Endothelial cell of umbilical vein (primary cell): ENCODE measurements around the gene CTBP2. TPM values are rescaled to one million over a fixed set of nuclear protein-coding genes. Genes with fewer than 3 reads are reported as not detected.

Experiments
- BruUV-seq: library from RNA; stranded (reverse); fragments of 400-500 nt; replicated peaks from 2 replicates; lab custom pipeline; 2021; lab: Mats Ljungman, UMichigan
- CTCF ChIA-PET: fragments of 300-600, 350-600 bp; sonication (Branson Sonifier 250); formaldehyde crosslinking; loops from one replicate; lab custom pipeline; 2021; ENCODE audit warnings: antibody characterized with exemption, inconsistent platforms; lab: Charles Lee
- POLR2A ChIA-PET: fragments of 300-600, 350-600 bp; sonication (Branson Sonifier 250); formaldehyde crosslinking; loops from one replicate; lab custom pipeline; 2021; ENCODE audit warnings: antibody characterized with exemption, inconsistent platforms; lab: Charles Lee
- DNase-seq: peaks from one replicate; pipeline ENCODE4 v3.0.0-alpha.2; 2011; ENCODE audit warnings: low read depth, low spot score
- FAIRE-seq: peaks from 2 replicates; lab custom pipeline; 2011; peaks lifted over from hg19 to GRCh38; lab: Jason Lieb, UNC
- H2AFZ ChIP-seq: 2 replicates; pipeline ENCODE4 v1.6.0; 2012; ENCODE audit warnings: low read depth, low read length, control low read depth, inconsistent platforms
- H3K27ac ChIP-seq: 2 replicates; pipeline ENCODE4 v1.5.1; 2011; ENCODE audit warnings: low read depth, mild to moderate bottlenecking, control low read depth, low read length, moderate library complexity; ENCODE audit not compliant: insufficient read depth
- H3K27me3 ChIP-seq, 2 experiments: 2 replicates each; pipeline versions ENCODE4 v1.6.0 to v1.6.1; 2011; ENCODE audit warnings: low read length in 2 of 2, mixed read lengths in 1 of 2; ENCODE audit not compliant: control insufficient read depth in 2 of 2, insufficient read depth in 2 of 2
- H3K36me3 ChIP-seq, 2 experiments: 2 replicates in 1 of 2; 3 replicates in 1 of 2; pipeline ENCODE4 v1.5.1; 2011; ENCODE audit warnings: low read length in 2 of 2, mild to moderate bottlenecking in 1 of 2, moderate library complexity in 1 of 2; ENCODE audit not compliant: control insufficient read depth in 2 of 2, insufficient read depth in 2 of 2; ENCODE audit errors: extremely low read depth in 1 of 2
- H3K4me1 ChIP-seq: 3 replicates; pipeline ENCODE4 v1.5.1; 2011; ENCODE audit warnings: mild to moderate bottlenecking, low read length; ENCODE audit not compliant: control insufficient read depth, insufficient read depth; ENCODE audit errors: extremely low read depth
- H3K4me2 ChIP-seq: 2 replicates; pipeline ENCODE4 v1.6.1; 2011; ENCODE audit warnings: low read length, control low read depth, mixed read lengths; ENCODE audit not compliant: insufficient read depth
- H3K4me3 ChIP-seq, 3 experiments: fragments of 200-600 bp in 1 of 3; sonication (generic), shearing (Covaris generic) in 1 of 3; replicated peaks in 1 of 3; 2 replicates each; pipeline ENCODE4 v1.5.1; 2011 to 2016; ENCODE audit warnings: control low read depth in 3 of 3, low read length in 3 of 3, mild to moderate bottlenecking in 2 of 3, inconsistent platforms in 1 of 3, low read depth in 1 of 3, moderate library complexity in 1 of 3; ENCODE audit not compliant: insufficient read depth in 1 of 3
- H3K79me2 ChIP-seq: 2 replicates; pipeline ENCODE4 v1.6.0; 2012; ENCODE audit warnings: low read length, inconsistent platforms; ENCODE audit not compliant: control insufficient read depth, insufficient read depth
- H3K9ac ChIP-seq: replicated peaks from 2 replicates; pipeline ENCODE3; 2011; ENCODE audit warnings: low read length, control low read depth; ENCODE audit not compliant: insufficient read depth; ENCODE audit errors: extremely low read depth
- H3K9me1 ChIP-seq: replicated peaks from 3 replicates; pipeline ENCODE4 v1.6.0; 2011; ENCODE audit warnings: mild to moderate bottlenecking, low read length; ENCODE audit not compliant: control insufficient read depth, insufficient read depth; ENCODE audit errors: extremely low read depth
- H3K9me3 ChIP-seq: replicated peaks from 2 replicates; pipeline ENCODE4 v1.5.1; 2012; ENCODE audit warnings: low read length, inconsistent platforms; ENCODE audit not compliant: control insufficient read depth, insufficient read depth
- H4K20me1 ChIP-seq: replicated peaks from 2 replicates; pipeline ENCODE3; 2011; ENCODE audit warnings: mild to moderate bottlenecking, low read length; ENCODE audit not compliant: control insufficient read depth, insufficient read depth; ENCODE audit errors: extremely low read depth
- EZH2 ChIP-seq: IDR thresholded peaks from 2 replicates; pipeline ENCODE4 v1.6.1; 2012; ENCODE audit warnings: borderline replicate concordance, low read depth, mild to moderate bottlenecking, moderate library complexity, low read length, inconsistent platforms; ENCODE audit not compliant: severe bottlenecking
- FOS ChIP-seq: IDR thresholded peaks from 2 replicates; pipeline ENCODE4 v1.6.1; 2011; ENCODE audit warnings: mild to moderate bottlenecking, low read length, moderate library complexity, borderline replicate concordance; ENCODE audit not compliant: insufficient read depth
- GATA2 ChIP-seq: IDR thresholded peaks from 2 replicates; pipeline ENCODE4 v1.7.0; 2011; ENCODE audit warnings: low read depth, mild to moderate bottlenecking, moderate library complexity, mixed read lengths, low read length; ENCODE audit not compliant: insufficient read length, insufficient read depth
- JUN ChIP-seq: IDR thresholded peaks from 2 replicates; pipeline ENCODE4 v1.6.1; 2011; ENCODE audit warnings: borderline replicate concordance, low read depth; ENCODE audit not compliant: insufficient read length, insufficient read depth
- MYC ChIP-seq: IDR thresholded peaks from one replicate; pipeline ENCODE4 v1.6.1; 2011; ENCODE audit warnings: mild to moderate bottlenecking, low read depth, low read length
- POLR2A ChIP-seq: IDR thresholded peaks from 2 replicates; pipeline ENCODE4 v1.6.1; 2012; ENCODE audit warnings: low read depth, mild to moderate bottlenecking, control low read depth, low read length
- POLR2AphosphoS5 ChIP-seq: IDR thresholded peaks from 2 replicates; pipeline ENCODE4 v1.6.1; 2012; ENCODE audit warnings: low read depth, mild to moderate bottlenecking, control low read depth, low read length, moderate library complexity; ENCODE audit not compliant: insufficient read depth
- dilution Hi-C: fragments of 300-500 bp; cut with MboI; formaldehyde crosslinking; loops from one replicate; pipeline ENCODE4 v1.15.0; 2019; ENCODE audit warnings: low sequenced_read_pairs; ENCODE audit not compliant: extremely low pct_ligation_motif_present
- intact Hi-C: fragments of 100-400 bp; cut with micrococcal nuclease; formaldehyde crosslinking; loops from one replicate; pipeline ENCODE4 v1.10.0; 2022
- polyA plus RNA-seq, 4 experiments: library from polyadenylated mRNA; depleted of rRNA in 3 of 4; stranded (reverse) in 3 of 4; unstranded in 1 of 4; fragments of >200 nt; gene quantifications; 2 replicates each; pipeline versions ENCODE4 v1.2.1 to v1.2.3, GENCODE V29; 2011 to 2012; ENCODE audit warnings: missing spikeins in 1 of 4
- total RNA-seq: library from RNA; stranded (reverse); gene quantifications from 2 replicates; pipeline ENCODE4 v1.2.3, GENCODE V29; 2021
- TF ChIP-seq, protein P1 (sequence below): IDR thresholded peaks from 2 replicates; pipeline ENCODE4 v1.6.1; 2011; ENCODE audit not compliant: insufficient read depth, insufficient read length
- TF ChIP-seq, protein P2 (sequence below), 2 donors: IDR thresholded peaks; 1 replicate in 1 of 2; 2 replicates in 1 of 2; pipeline ENCODE4 v1.5.1; 2011; ENCODE audit warnings: low read length in 2 of 2, mild to moderate bottlenecking in 2 of 2, moderate library complexity in 2 of 2, control low read depth in 1 of 2, inconsistent platforms in 1 of 2, low read depth in 1 of 2; ENCODE audit not compliant: insufficient read depth in 1 of 2; ENCODE audit errors: extremely low read depth in 1 of 2

Gene CTBP2
- total and polyA plus RNA-seq, 2 donors (not counting 3 experiments of a cell fraction or from before 2014, with no cell fraction given): 118 to 128 TPM

- CTCF ChIA-PET: interaction anchor here (0.8 to 3.1 kb wide), 19 partner anchors 9 to 726 kb away, joined by 3 to 18 read pairs (median 6); partner anchors contain the start of gene EDRF1
- dilution Hi-C loops: no loop called here
These were observed 167.0 kb downstream of the CTBP2 start for GRCh38 chr10:124993345-124993708.

More at GRCh38 chr10:124993345-124993708, 167.0 kb downstream of the CTBP2 start:
- no peak for DNase-seq
- TF ChIP-seq POLR2A (no peak), FOS (no peak), MYC (no peak), EZH2 (no peak), POLR2AphosphoS5 (no peak), GATA2 (no peak), JUN (no peak)
- TF ChIP-seq, protein P1, sequence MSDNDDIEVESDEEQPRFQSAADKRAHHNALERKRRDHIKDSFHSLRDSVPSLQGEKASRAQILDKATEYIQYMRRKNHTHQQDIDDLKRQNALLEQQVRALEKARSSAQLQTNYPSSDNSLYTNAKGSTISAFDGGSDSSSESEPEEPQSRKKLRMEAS: no peak
- TF ChIP-seq, protein P2, sequence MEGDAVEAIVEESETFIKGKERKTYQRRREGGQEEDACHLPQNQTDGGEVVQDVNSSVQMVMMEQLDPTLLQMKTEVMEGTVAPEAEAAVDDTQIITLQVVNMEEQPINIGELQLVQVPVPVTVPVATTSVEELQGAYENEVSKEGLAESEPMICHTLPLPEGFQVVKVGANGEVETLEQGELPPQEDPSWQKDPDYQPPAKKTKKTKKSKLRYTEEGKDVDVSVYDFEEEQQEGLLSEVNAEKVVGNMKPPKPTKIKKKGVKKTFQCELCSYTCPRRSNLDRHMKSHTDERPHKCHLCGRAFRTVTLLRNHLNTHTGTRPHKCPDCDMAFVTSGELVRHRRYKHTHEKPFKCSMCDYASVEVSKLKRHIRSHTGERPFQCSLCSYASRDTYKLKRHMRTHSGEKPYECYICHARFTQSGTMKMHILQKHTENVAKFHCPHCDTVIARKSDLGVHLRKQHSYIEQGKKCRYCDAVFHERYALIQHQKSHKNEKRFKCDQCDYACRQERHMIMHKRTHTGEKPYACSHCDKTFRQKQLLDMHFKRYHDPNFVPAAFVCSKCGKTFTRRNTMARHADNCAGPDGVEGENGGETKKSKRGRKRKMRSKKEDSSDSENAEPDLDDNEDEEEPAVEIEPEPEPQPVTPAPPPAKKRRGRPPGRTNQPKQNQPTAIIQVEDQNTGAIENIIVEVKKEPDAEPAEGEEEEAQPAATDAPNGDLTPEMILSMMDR (IDR thresholded peaks at IDR 0.05; ENCODE audit: extremely low read depth in 1 of 2, insufficient read depth in 1 of 2, low read depth in 1 of 2, low read length in 2 of 2): no peak
- no peak for FAIRE-seq
- Histone ChIP-seq H3K27ac (no peak overlapping the region), H3K79me2 (no peaks in the 10 kb centered on the region), H3K4me3 (no peak overlapping the region), H3K9me1 (no peaks in the 10 kb centered on the region), H4K20me1 (no peaks in the 10 kb centered on the region), H3K27me3 (no peaks in the 10 kb centered on the region), H3K4me2 (no peak overlapping the region), H3K36me3 (peaks cover 34 to 59% of the 10 kb centered on the region in 2 experiments), H3K9me3 (no peaks in the 10 kb centered on the region), H3K4me1 (no peaks in the 10 kb centered on the region), H2AFZ (no peak overlapping the region), H3K9ac (no peak overlapping the region)
- BruUV-seq: no TSS peak
- POLR2A ChIA-PET: no interaction called here
- intact Hi-C loops: loop anchor here (2.0 to 5.0 kb wide), 3 partner anchors 349 to 724 kb away; partner anchors contain the start of gene EDRF1
